GM12801 (cell line): ENCODE results near the gene C5orf46.

Source experiments
- TF ChIP-seq, protein P1 (sequence below): IDR thresholded peaks from one replicate; pipeline ENCODE4 v1.5.1; 2011; ENCODE audit warnings: control low read depth; ENCODE audit not compliant: insufficient read length; ENCODE audit errors: extremely low read depth

The C5orf46 gene

DNA sequence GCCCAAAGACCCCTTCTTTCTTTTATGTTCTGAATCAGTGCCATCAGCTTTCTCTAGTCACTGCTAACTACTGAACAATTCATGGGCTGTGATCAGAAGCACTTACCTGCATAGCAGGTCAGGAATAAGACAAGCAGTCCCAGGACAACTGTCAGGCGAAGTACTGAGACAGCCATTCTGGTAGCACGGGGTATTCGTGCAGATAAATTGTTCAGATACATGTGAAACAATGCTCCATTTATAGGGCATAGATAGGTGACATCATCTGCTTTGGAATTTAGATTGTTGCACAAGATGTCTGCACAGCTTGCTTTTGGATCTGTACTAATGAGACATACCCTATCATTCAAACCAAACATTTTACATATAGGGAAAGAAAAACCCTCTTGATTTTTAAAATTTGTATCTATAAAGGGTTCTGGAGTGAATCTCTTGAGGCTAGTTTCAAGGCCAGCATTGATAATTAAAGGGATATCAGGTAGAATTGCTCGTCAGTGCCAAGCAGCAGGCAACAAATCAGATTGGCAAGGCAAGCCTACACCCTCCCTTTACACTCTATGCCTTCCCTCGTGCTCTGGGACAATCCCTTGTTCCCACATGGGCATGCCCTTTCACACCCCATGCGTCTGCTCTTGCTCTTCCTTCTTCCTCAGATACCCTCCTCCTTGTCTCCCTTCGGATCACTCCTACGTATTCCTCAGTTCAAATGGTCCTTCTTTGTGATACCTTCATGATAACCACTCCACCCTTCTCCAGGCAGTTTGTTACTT is at the start of gene C5orf46:
TSS of gene C5orf46 (minus strand) at position 213 of the 770 bp plus-strand sequence. CDS start at position 176, 37 bp downstream.
- TF ChIP-seq, protein P1, sequence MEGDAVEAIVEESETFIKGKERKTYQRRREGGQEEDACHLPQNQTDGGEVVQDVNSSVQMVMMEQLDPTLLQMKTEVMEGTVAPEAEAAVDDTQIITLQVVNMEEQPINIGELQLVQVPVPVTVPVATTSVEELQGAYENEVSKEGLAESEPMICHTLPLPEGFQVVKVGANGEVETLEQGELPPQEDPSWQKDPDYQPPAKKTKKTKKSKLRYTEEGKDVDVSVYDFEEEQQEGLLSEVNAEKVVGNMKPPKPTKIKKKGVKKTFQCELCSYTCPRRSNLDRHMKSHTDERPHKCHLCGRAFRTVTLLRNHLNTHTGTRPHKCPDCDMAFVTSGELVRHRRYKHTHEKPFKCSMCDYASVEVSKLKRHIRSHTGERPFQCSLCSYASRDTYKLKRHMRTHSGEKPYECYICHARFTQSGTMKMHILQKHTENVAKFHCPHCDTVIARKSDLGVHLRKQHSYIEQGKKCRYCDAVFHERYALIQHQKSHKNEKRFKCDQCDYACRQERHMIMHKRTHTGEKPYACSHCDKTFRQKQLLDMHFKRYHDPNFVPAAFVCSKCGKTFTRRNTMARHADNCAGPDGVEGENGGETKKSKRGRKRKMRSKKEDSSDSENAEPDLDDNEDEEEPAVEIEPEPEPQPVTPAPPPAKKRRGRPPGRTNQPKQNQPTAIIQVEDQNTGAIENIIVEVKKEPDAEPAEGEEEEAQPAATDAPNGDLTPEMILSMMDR = no peak

DNA sequence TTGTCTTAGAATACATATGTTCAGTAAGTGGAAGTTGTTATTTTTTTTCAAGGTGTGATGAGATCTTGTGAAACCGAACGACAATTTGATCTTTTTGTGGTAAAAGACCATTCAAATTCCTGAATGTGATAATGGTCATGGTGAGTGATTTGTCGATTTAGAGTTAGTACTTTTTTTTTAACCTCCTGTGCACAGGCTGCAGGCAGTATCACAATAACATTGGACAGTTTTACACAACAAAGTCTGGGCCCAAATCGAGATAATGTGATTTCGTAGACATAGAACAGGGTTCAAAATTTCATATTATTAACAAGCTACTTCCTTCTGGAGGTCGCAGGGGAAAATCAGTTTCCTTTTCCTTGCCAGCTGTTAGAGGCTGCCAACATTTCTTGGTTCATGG is 48.6 kb upstream of the C5orf46 start:
- TF ChIP-seq, protein P1 = no peak

DNA sequence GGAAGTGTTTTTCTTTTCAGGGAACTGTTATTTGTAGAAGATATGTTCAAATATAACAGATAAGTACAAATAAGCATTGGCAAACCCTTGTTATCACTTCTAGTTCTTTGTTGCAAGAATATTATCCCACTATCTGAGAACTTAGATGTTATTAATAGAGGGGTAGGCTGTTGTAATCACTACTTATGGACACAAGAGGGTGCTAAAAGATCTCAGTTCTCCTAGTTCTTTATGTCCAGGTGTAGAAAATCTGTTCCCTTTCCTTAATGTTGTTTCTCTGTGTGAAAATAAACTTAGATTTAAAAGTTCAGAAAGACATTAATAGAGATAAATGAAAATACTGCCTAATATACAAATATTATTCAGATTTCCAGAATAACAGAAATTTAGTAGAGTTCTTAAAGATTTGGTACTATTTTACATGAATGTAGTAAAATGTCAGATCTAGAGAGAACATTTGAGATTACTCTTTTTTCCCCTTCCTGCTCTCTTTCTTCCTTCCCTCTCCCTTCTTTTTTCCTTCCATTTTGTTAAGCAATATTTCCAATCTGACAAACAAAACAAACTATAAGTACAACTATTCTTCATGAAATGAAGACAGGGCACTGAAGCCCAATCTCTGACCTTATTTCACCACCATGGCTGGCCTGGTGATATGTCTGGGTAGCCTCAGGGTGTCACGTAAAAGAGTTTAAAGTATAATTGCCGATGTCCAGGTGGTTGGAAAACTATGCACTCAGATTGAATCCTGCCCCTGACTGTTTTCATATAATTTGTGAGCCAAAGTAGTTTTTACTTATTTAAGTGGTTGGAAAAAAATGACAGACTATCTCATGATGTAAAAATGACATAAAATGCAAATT is 43.6 kb upstream of the C5orf46 start:
- TF ChIP-seq, protein P1 = no peak

DNA sequence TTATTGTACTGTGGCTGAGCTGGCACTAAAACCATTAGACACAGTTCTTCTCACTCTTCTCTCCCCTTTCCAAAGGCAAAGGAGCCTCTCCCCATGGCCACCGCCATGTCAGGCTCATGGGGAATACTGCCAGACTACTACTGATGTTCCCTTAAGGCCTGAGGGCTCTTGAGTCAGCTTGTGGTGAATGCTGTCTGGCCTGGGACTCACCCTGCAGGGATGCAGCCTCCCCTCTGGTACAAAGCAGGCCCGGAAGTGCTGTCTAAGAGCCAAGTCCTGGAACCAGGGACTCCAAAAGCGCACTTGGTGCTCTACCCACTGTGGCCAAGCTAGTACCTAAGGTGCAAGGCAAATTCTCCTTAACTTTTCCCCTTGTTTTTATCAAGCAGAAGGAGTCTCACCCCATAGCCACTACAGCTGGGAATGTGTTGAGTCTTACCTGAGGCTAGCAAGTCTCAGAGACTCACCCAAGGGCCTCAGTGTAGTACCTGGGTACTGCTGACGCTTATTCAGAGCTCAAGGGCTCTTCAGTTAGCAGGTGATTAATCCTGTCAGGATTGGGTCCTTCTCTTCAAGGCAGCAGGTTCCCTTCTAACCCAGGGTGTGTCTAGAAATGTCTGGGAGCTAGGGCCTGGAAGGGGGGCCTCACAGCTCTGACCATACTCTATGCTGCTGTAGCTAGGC is 33.2 kb upstream of the C5orf46 start:
- TF ChIP-seq, protein P1 = no peak

DNA sequence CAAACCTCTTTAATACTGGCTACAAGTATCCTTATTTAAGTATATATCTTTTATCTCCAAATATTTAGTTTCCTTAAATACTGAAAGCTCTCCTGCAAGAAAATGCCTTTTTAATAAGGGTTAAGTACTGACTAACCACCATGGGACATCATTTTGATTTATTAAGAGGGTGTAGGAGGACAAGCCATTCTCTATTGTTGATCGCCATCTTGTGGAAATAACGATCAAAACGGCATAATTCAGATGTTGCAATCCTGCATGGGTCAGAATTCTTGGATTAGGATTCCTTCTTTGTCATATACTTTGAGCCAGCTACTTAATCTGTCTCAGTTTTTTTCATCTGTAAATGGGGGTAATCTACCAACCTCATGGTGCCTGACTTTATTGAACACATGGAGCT is 28.7 kb upstream of the C5orf46 start:
- TF ChIP-seq, protein P1 = no peak

DNA sequence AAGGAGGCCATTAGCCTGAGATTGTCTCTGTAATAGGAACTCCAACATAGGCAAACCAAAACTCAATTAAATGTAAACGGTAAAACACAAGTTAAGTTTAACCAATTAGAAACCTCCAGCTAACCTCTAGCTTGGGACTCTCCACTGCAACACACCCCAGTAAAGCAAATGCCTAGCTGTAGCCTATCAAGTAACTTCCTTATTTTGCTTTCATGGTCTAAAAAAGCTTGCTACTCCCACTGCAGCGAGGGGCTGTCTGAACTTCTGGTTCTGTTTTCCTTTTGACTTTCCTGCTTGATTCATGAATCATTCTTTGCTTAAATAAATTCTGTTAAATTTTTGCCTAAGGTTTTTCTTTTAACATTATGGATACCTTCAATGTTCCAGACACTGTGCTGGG is 24.4 kb upstream of the C5orf46 start:
- TF ChIP-seq, protein P1 = no peak

DNA sequence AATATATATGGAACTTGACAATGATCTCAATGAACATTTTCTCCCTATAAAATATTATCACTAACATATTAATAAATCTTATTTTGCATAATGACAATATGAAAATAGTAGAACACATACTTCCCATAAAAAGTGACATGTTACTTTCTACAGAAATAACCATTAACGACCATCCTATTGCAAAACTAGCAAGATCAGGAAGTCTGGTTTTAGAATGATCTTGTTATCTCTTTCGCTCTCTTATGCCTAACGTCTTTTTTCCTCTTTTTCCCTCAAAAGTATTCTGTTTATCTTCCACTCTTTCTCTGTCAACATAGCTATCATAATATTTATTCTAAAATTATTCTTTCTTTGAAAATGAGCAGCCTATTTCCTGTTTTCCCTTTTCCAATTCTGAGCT is 21.6 kb upstream of the C5orf46 start:
- TF ChIP-seq, protein P1 = no peak
